Measurements from ENCODE around the gene SUPT3H. TPM values are rescaled to one million over a fixed set of nuclear protein-coding genes. Genes with fewer than 3 reads are reported as not detected.
A peak's percentile ranks its signal among the peaks of the same experiment; 100 is the strongest.

Gene SUPT3H
- total and polyA plus RNA-seq, 4 experiments from 2014 or later, result 11.8 to 13.6 (median 12.6) TPM

DNA sequence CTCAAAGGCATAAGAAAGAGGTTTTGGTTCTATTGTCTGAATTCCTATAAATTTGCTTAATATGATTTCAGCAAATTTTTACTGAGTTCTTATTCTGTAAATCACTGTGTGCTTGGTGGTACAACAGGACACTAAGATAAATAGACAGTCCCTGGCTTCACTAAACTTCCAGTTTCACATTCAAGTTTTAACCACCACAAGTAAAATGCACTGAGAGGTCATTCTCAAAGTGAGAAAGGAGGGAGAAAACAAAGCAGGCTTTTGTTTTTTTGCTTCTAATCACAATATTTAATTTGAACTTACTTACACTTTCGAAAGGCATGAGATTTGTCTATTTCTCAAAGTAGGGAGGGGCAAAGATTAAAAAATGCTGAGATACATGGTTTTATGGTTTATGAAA lies 544.5 kb downstream of the SUPT3H start:
- Histone ChIP-seq H3K27me3 (ENCODE audit: insufficient read depth, low read length) (no peaks in the 10 kb centered on the region), H3K36me3 (ENCODE audit: insufficient read depth, low read length) (no peaks in the 10 kb centered on the region), H3K4me1 (ENCODE audit: insufficient read depth, low read length) (peaks cover 18% of the 10 kb centered on the region), H3K27ac (ENCODE audit: low read depth, low read length) (no peak overlapping the region), H3K4me3 (ENCODE audit: low read length in 2 of 2) (no peak overlapping the region), H3K9me3 (ENCODE audit: control insufficient read depth in 1 of 2, low read length in 2 of 2) (no peaks in the 10 kb centered on the region)
- peak overlapping the region in 2 of 7 donors; percentile 11 to 18 for H3K27ac Mint-ChIP-seq
- no peak overlapping the region for H3K4me3 Mint-ChIP-seq
- peaks cover 8% of the 10 kb centered on the region in 2 donors for H3K36me3 Mint-ChIP-seq
- ChIA-PET POLR2A (ENCODE audit: partially characterized antibody) (no interaction called here), CTCF (ENCODE audit: partially characterized antibody) (no interaction called here)
- peaks cover 21 to 39% (median 33%) of the 10 kb centered on the region in 4 donors for H3K4me1 Mint-ChIP-seq
- intact Hi-C loops (cut with micrococcal nuclease), result no loop called here
- H3K27me3 Mint-ChIP-seq, result no peaks in the 10 kb centered on the region
- no peak for DNase-seq
- H3K9me3 Mint-ChIP-seq, result no peaks in the 10 kb centered on the region

DNA sequence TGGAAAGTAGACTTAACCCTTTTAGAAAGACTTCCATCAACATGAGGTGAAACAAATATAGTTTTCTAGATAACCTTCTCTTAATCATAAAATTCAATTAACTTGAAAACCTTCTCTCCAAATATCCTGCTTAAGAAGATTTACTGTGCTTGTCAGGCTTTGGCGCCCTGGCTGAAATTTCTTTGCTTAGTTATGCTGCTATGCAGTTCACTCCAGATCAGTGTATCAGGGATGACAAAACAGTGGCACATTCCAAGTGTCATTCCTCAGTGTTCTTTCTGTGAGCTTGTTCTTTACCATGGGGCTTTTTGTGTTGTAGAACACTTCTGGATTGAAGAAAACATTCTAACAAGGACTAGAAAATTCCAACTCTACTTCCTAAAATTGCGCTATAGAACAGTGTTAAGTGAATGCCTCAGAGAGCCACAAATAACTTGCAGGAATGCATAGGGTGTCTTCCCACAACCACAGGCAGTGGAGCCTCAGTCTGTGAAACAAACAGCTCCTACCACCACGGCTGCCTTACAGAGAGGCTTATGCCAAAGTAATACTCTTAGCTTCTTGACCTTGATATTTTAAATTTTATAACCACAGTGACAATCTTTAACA lies 546.6 kb downstream of the SUPT3H start:
- Histone ChIP-seq H3K4me3 (ENCODE audit: low read length in 2 of 2) (no peak overlapping the region), H3K36me3 (ENCODE audit: insufficient read depth, low read length) (no peaks in the 10 kb centered on the region), H3K4me1 (ENCODE audit: insufficient read depth, low read length) (peaks cover 18% of the 10 kb centered on the region), H3K27ac (ENCODE audit: low read depth, low read length) (no peak overlapping the region), H3K27me3 (ENCODE audit: insufficient read depth, low read length) (no peaks in the 10 kb centered on the region), H3K9me3 (ENCODE audit: control insufficient read depth in 1 of 2, low read length in 2 of 2) (no peaks in the 10 kb centered on the region)
- Mint-ChIP-seq H3K4me1 (peaks cover 21 to 45% (median 33%) of the 10 kb centered on the region in 4 donors), H3K4me3 (no peak overlapping the region), H3K9me3 (no peaks in the 10 kb centered on the region), H3K27me3 (no peaks in the 10 kb centered on the region), H3K36me3 (peaks cover 17 to 20% of the 10 kb centered on the region in 2 donors), H3K27ac (peak overlapping the region in 2 of 7 donors; percentile 17 to 29)
- DNase-seq, result no peak
- CTCF ChIA-PET (ENCODE audit: partially characterized antibody), result no interaction called here
- intact Hi-C loops (cut with micrococcal nuclease), result no loop called here
- POLR2A ChIA-PET (ENCODE audit: partially characterized antibody), result interaction anchor here (0.6 kb wide), 1 partner anchor 424 kb away, joined by 3 read pairs; no protein-coding TSS in a partner anchor

- intact Hi-C loops (cut with micrococcal nuclease), result no loop called here
Observed at GRCh38 chr6:44829836-44830235, 547.9 kb downstream of the SUPT3H start.

DNA sequence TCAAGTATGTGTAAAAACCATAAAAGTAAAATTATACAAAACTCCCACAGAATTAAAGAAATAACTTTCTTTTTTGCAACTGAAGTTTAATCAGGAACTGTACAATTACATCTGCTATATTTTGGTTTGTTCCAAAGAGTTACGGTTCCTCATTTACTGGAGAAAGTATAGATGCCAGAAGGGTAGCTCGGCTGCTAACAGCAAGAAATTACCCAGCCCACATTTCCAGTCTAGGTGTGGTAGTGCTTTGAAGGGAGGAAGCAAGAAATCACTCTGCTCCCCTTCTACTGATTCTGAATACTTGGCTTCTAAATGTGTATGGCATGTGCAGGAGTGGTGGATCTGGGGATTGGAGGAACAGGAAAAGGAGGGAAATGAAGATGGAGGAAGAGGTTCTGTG lies 549.0 kb downstream of the SUPT3H start:
- Histone ChIP-seq H3K4me3 (ENCODE audit: low read length in 2 of 2) (no peak overlapping the region), H3K9me3 (ENCODE audit: control insufficient read depth in 1 of 2, low read length in 2 of 2) (no peaks in the 10 kb centered on the region), H3K27ac (ENCODE audit: low read depth, low read length) (no peak overlapping the region), H3K4me1 (ENCODE audit: insufficient read depth, low read length) (peaks cover 18% of the 10 kb centered on the region), H3K36me3 (ENCODE audit: insufficient read depth, low read length) (no peaks in the 10 kb centered on the region), H3K27me3 (ENCODE audit: insufficient read depth, low read length) (no peaks in the 10 kb centered on the region)
- Mint-ChIP-seq H3K4me3 (peak overlapping the region in 5 of 8 donors; percentile 10 to 72 (median 22)), H3K27me3 (no peaks in the 10 kb centered on the region), H3K27ac (peak overlapping the region in 5 of 7 donors; percentile 9 to 70 (median 39)), H3K4me1 (peaks cover 21 to 45% (median 29%) of the 10 kb centered on the region in 4 donors), H3K36me3 (peaks cover 33 to 35% of the 10 kb centered on the region in 2 donors), H3K9me3 (no peaks in the 10 kb centered on the region)
- DNase-seq, result no peak
- CTCF ChIA-PET (ENCODE audit: partially characterized antibody), result no interaction called here
- POLR2A ChIA-PET (ENCODE audit: partially characterized antibody), result no interaction called here
- intact Hi-C loops (cut with micrococcal nuclease), result no loop called here

More at GRCh38 chr6:44829836-44830235, 547.9 kb downstream of the SUPT3H start:
- CTCF ChIA-PET (ENCODE audit: partially characterized antibody), result no interaction called here
- Histone ChIP-seq H3K4me3 (ENCODE audit: low read length in 2 of 2) (no peak overlapping the region), H3K9me3 (ENCODE audit: control insufficient read depth in 1 of 2, low read length in 2 of 2) (no peaks in the 10 kb centered on the region), H3K27ac (ENCODE audit: low read depth, low read length) (no peak overlapping the region), H3K36me3 (ENCODE audit: insufficient read depth, low read length) (no peaks in the 10 kb centered on the region), H3K4me1 (ENCODE audit: insufficient read depth, low read length) (peaks cover 18% of the 10 kb centered on the region), H3K27me3 (ENCODE audit: insufficient read depth, low read length) (no peaks in the 10 kb centered on the region)
- H3K4me1 Mint-ChIP-seq, result peaks cover 21 to 45% (median 32%) of the 10 kb centered on the region in 4 donors
- peak overlapping the region in 3 of 7 donors; percentile 35 to 71 (median 45) for H3K27ac Mint-ChIP-seq
- peaks cover 26 to 28% of the 10 kb centered on the region in 2 donors for H3K36me3 Mint-ChIP-seq
- no peaks in the 10 kb centered on the region for H3K27me3 Mint-ChIP-seq
- no peaks in the 10 kb centered on the region for H3K9me3 Mint-ChIP-seq
- no peak for DNase-seq
- peak overlapping the region in 4 of 8 donors; percentile 20 to 42 (median 32) for H3K4me3 Mint-ChIP-seq
- POLR2A ChIA-PET (ENCODE audit: partially characterized antibody), result no interaction called here

- DNase-seq, result no peak
- no peaks in the 10 kb centered on the region for H3K36me3 ChIP-seq (ENCODE audit: insufficient read depth, low read length)
- peaks cover 35 to 39% of the 10 kb centered on the region in 2 donors for H3K36me3 Mint-ChIP-seq
- no peaks in the 10 kb centered on the region for H3K27me3 ChIP-seq (ENCODE audit: insufficient read depth, low read length)
- intact Hi-C loops (cut with micrococcal nuclease), result no loop called here
- no peaks in the 10 kb centered on the region for H3K27me3 Mint-ChIP-seq
- peaks cover 18 to 34% (median 22%) of the 10 kb centered on the region in 4 donors for H3K4me1 Mint-ChIP-seq
- no peak overlapping the region for H3K4me3 Mint-ChIP-seq
- H3K27ac ChIP-seq (ENCODE audit: low read depth, low read length), result no peak overlapping the region
- peaks cover 18% of the 10 kb centered on the region for H3K4me1 ChIP-seq (ENCODE audit: insufficient read depth, low read length)
- ChIA-PET POLR2A (ENCODE audit: partially characterized antibody) (interaction anchor here (1.3 kb wide), 1 partner anchor 9 kb away, joined by 3 read pairs; no protein-coding TSS in a partner anchor), CTCF (ENCODE audit: partially characterized antibody) (no interaction called here)
- peak overlapping the region in 1 of 7 donors; percentile 6 for H3K27ac Mint-ChIP-seq
- H3K4me3 ChIP-seq (ENCODE audit: low read length in 2 of 2), result no peak overlapping the region
- H3K9me3 ChIP-seq (ENCODE audit: control insufficient read depth in 1 of 2, low read length in 2 of 2), result no peaks in the 10 kb centered on the region
- H3K9me3 Mint-ChIP-seq, result no peaks in the 10 kb centered on the region
Observed at GRCh38 chr6:44826025-44826676, 551.6 kb downstream of the SUPT3H start.

GRCh38 chr6:44825273-44825672 lies 552.5 kb downstream of the SUPT3H start:
- no peaks in the 10 kb centered on the region for H3K9me3 ChIP-seq (ENCODE audit: control insufficient read depth in 1 of 2, low read length in 2 of 2)
- Mint-ChIP-seq H3K4me1 (peaks cover 11 to 27% (median 15%) of the 10 kb centered on the region in 4 donors), H3K27ac (no peak overlapping the region), H3K9me3 (no peaks in the 10 kb centered on the region), H3K27me3 (no peaks in the 10 kb centered on the region), H3K36me3 (peaks cover 38 to 43% of the 10 kb centered on the region in 2 donors), H3K4me3 (no peak overlapping the region)
- H3K4me3 ChIP-seq (ENCODE audit: low read length in 2 of 2), result no peak overlapping the region
- H3K27me3 ChIP-seq (ENCODE audit: insufficient read depth, low read length), result no peaks in the 10 kb centered on the region
- intact Hi-C loops (cut with micrococcal nuclease), result no loop called here
- no peak overlapping the region for H3K27ac ChIP-seq (ENCODE audit: low read depth, low read length)
- ChIA-PET CTCF (ENCODE audit: partially characterized antibody) (no interaction called here), POLR2A (ENCODE audit: partially characterized antibody) (interaction anchor here (0.8 to 1.3 kb wide), 2 partner anchors 10 to 19 kb away, joined by 3 read pairs; no protein-coding TSS in a partner anchor)
- no peak for DNase-seq
- H3K36me3 ChIP-seq (ENCODE audit: insufficient read depth, low read length), result no peaks in the 10 kb centered on the region
- peaks cover 15% of the 10 kb centered on the region for H3K4me1 ChIP-seq (ENCODE audit: insufficient read depth, low read length)

GRCh38 chr6:44824567-44824966 lies 553.2 kb downstream of the SUPT3H start:
- no peaks in the 10 kb centered on the region for H3K27me3 ChIP-seq (ENCODE audit: insufficient read depth, low read length)
- Mint-ChIP-seq H3K36me3 (peaks cover 40 to 44% of the 10 kb centered on the region in 2 donors), H3K9me3 (no peaks in the 10 kb centered on the region), H3K4me3 (no peak overlapping the region), H3K27ac (no peak overlapping the region), H3K4me1 (peaks cover 8 to 20% (median 9%) of the 10 kb centered on the region in 4 donors), H3K27me3 (no peaks in the 10 kb centered on the region)
- no peak overlapping the region for H3K27ac ChIP-seq (ENCODE audit: low read depth, low read length)
- ChIA-PET CTCF (ENCODE audit: partially characterized antibody) (no interaction called here), POLR2A (ENCODE audit: partially characterized antibody) (no interaction called here)
- no peaks in the 10 kb centered on the region for H3K9me3 ChIP-seq (ENCODE audit: control insufficient read depth in 1 of 2, low read length in 2 of 2)
- H3K4me1 ChIP-seq (ENCODE audit: insufficient read depth, low read length), result peaks cover 8% of the 10 kb centered on the region
- intact Hi-C loops (cut with micrococcal nuclease), result no loop called here
- H3K4me3 ChIP-seq (ENCODE audit: low read length in 2 of 2), result no peak overlapping the region
- DNase-seq, result no peak
- H3K36me3 ChIP-seq (ENCODE audit: insufficient read depth, low read length), result no peaks in the 10 kb centered on the region
